Stomach (tissue), 9 donors: ENCODE data around the gene S100A12. TPM values are rescaled to one million over a fixed set of nuclear protein-coding genes. Genes with fewer than 3 reads are reported as not detected.

Experiments used
- DNase-seq, 2 donors: peaks; one replicate each; pipeline versions ENCODE4 v3.0.0 to v3.0.0-alpha.2; 2013 to 2019
- H3K27ac ChIP-seq, 5 donors: fragments of 200-600 bp in 4 of 5; sonication (generic) in 4 of 5; one replicate each; pipeline ENCODE4 v1.5.1; 2013 to 2019; ENCODE audit warnings: mild to moderate bottlenecking in 1 of 5, moderate library complexity in 1 of 5
- H3K27me3 ChIP-seq, 3 donors: fragments of 200-600 bp; sonication (generic); one replicate each; pipeline ENCODE4 v1.5.1; 2017 to 2019; ENCODE audit warnings: mixed run types in 1 of 3
- H3K36me3 ChIP-seq, 4 donors: fragments of 200-600 bp; sonication (generic); 1 replicate in 3 of 4; 2 replicates in 1 of 4; pipeline ENCODE4 v1.5.1; 2016 to 2019
- H3K4me1 ChIP-seq, 4 donors: fragments of 200-600 bp; sonication (generic); one replicate each; pipeline ENCODE4 v1.5.1; 2016 to 2019
- H3K4me3 ChIP-seq, 4 donors: fragments of 200-600 bp; sonication (generic) in 3 of 4; one replicate each; pipeline ENCODE4 v1.5.1; 2016 to 2019; ENCODE audit warnings: mild to moderate bottlenecking in 1 of 4
- H3K9me3 ChIP-seq, 4 donors: fragments of 200-600 bp; sonication (generic); one replicate each; pipeline ENCODE4 v1.5.1; 2016 to 2019
- EP300 ChIP-seq: sonication (generic); formaldehyde crosslinking; IDR thresholded peaks from one replicate; pipeline ENCODE4 v1.6.1; 2017; ENCODE audit warnings: antibody characterized with exemption
- POLR2A ChIP-seq, 4 donors: fragments of 450-650 bp; IDR thresholded peaks; one replicate each; pipeline ENCODE4 v1.6.1; 2016; ENCODE audit warnings: antibody characterized with exemption in 4 of 4, control low read depth in 2 of 4, mild to moderate bottlenecking in 1 of 4, moderate library complexity in 1 of 4
- POLR2AphosphoS5 ChIP-seq, 3 donors: sonication (generic); formaldehyde crosslinking; IDR thresholded peaks; one replicate each; pipeline ENCODE4 v1.6.1; 2016; ENCODE audit warnings: antibody characterized with exemption in 3 of 3
- WGBS, 5 donors: extraction: QIAGEN DNeasy Blood & Tissue Kit in 3 of 5; methylation state at CpG; one replicate each; pipeline versions ENCODE4 v1.1.5 to v1.1.7; 2013 to 2018; 5-methylcytosine and 5-hydroxymethylcytosine counted together
- intact Hi-C: fragments of 100-400 bp; cut with DNase I; formaldehyde crosslinking; loops from one replicate; pipeline ENCODE4 v1.15.1; 2023; ENCODE audit warnings: low total_unique reads
- polyA plus RNA-seq, 3 donors: library from polyadenylated mRNA; stranded (reverse); fragments of 200-250 nt; gene quantifications; one replicate each; pipeline ENCODE4 v1.2.3, GENCODE V29; 2013
- total RNA-seq, 5 donors: library from RNA; depleted of rRNA; stranded (reverse); fragments of >200 nt; gene quantifications; one replicate each; pipeline versions ENCODE4 v1.1.0 to v1.2.3, GENCODE V29; 2014 to 2016
- TF ChIP-seq, protein P1 (sequence below), 7 experiments: fragments of 450-650 bp in 4 of 7; fragments of 200-600 bp in 3 of 7; sonication (generic) in 3 of 7; IDR thresholded peaks; one replicate each; pipeline ENCODE4 v1.5.1; 2016 to 2019; ENCODE audit warnings: antibody characterized with exemption in 7 of 7, control low read depth in 2 of 7, mild to moderate bottlenecking in 1 of 7
- donor health status: healthy with polysubstance abuse.
- donor health status: Bipolar disorder and iron deficiency.
- donor health status: healthy.

Gene S100A12
- total and polyA plus RNA-seq, 8 donors = 8.2 to 58.3 (median 16.3) TPM; not detected in 4

DNA sequence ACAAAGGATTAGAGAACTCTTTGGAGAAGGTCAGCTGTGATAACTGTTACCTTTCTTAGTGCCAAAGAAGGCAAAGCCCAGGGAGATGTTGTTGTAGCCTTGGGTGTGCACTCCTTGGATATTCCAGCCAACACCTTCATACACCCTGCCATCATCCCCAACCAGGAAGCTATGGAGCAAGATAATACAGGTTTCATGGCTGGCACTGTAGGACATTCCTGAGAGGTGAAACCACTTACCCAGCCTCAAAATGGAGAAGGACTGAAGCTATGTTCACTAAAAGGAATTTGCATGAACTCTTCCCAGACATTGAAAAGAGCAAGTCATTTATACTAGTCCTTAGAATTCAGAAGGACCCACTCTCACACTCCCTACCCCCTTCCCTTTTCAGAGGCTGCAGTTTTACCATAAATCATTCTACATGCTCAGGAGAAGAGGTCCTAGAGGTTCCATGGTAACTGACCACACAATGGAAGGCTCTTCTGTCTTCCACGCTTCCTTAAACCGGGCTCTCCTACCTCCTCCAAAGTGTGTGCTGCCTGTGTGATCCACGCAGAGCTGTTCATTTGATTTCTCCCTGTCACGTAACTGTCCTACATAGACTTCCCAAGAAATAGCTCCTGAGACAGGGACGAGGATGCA lies 32.3 kb downstream of the S100A12 start:
- H3K27me3 ChIP-seq = peaks cover 0 to 52% (median 4%) of the 10 kb centered on the region in 3 donors
- H3K9me3 ChIP-seq = no peaks in the 10 kb centered on the region
- H3K36me3 ChIP-seq = no peaks in the 10 kb centered on the region
- H3K27ac ChIP-seq = no peak overlapping the region
- no peak overlapping the region for H3K4me3 ChIP-seq
- DNase-seq = no peak
- WGBS, 5 donors = 40 to 62% (median 45%) methylated on average over 5 of the region's 5 CpGs
- TF ChIP-seq POLR2A (IDR thresholded peaks at IDR 0.05) = no peak
- TF ChIP-seq, protein P1, sequence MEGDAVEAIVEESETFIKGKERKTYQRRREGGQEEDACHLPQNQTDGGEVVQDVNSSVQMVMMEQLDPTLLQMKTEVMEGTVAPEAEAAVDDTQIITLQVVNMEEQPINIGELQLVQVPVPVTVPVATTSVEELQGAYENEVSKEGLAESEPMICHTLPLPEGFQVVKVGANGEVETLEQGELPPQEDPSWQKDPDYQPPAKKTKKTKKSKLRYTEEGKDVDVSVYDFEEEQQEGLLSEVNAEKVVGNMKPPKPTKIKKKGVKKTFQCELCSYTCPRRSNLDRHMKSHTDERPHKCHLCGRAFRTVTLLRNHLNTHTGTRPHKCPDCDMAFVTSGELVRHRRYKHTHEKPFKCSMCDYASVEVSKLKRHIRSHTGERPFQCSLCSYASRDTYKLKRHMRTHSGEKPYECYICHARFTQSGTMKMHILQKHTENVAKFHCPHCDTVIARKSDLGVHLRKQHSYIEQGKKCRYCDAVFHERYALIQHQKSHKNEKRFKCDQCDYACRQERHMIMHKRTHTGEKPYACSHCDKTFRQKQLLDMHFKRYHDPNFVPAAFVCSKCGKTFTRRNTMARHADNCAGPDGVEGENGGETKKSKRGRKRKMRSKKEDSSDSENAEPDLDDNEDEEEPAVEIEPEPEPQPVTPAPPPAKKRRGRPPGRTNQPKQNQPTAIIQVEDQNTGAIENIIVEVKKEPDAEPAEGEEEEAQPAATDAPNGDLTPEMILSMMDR (IDR thresholded peaks at IDR 0.05) = no peak
- TF ChIP-seq POLR2AphosphoS5 (IDR thresholded peaks at IDR 0.05) = no peak
- TF ChIP-seq EP300 = no peak
- peaks cover 0 to 14% (median 0%) of the 10 kb centered on the region in 4 donors for H3K4me1 ChIP-seq
- intact Hi-C loops = no loop called here

DNA sequence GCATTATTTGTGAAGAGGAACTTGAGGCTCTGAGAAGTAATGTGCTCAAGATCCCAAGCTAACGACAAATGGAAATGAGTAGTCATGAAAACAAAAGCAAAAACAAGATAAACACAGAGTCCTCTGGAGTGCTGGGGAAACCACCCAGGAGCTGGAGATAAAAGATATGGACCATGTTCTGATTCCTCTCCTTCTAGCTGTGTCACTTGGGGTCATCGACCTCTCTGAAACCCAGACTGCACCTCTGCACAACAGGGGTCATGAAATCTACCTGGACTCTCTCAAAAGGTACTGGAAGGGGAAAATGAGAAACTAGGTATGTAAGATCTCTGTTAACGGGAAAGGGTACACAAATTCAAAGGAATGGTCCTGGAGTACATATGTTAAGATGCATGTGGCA lies 33.2 kb downstream of the S100A12 start:
- Histone ChIP-seq H3K27ac (no peak overlapping the region), H3K36me3 (no peaks in the 10 kb centered on the region), H3K4me1 (peaks cover 0 to 14% (median 0%) of the 10 kb centered on the region in 4 donors), H3K27me3 (peaks cover 0 to 44% (median 0%) of the 10 kb centered on the region in 3 donors), H3K4me3 (no peak overlapping the region), H3K9me3 (no peaks in the 10 kb centered on the region)
- 60 to 70% (median 64%) methylated on average over 3 of the region's 3 CpGs for WGBS, 5 donors
- no peak for DNase-seq
- TF ChIP-seq POLR2AphosphoS5 (IDR thresholded peaks at IDR 0.05) = no peak
- TF ChIP-seq, protein P1 (IDR thresholded peaks at IDR 0.05) = no peak
- no peak for TF ChIP-seq EP300
- TF ChIP-seq POLR2A (IDR thresholded peaks at IDR 0.05) = no peak
- intact Hi-C loops = no loop called here

DNA sequence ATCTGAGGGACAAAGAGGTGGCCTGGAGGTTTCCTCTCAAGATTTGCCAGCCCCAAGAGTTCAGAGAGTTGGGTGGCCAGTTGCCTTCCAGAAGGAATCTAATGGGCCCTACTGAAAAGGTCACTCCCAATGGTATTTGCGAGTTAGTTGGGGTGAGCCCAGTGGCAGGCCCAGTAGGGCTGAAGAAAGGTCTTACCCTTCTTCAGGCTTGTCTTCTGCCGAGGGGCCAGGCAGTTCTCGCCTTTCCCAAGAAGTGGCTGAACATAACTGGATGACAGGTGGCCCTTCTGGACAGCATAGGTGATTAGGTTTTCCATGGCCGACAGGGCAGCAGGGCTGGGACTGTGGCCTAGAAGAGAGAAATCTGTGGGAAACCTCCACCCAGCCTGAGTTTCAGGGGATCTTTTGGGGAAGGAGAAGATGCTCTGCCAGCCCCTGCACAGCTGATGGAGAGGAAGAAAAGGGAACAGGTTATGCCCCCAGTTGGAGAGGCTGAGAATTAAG lies 33.9 kb downstream of the S100A12 start:
- intact Hi-C loops = no loop called here
- 84 to 95% (median 88%) methylated on average over 4 of the region's 4 CpGs for WGBS, 5 donors
- Histone ChIP-seq H3K27me3 (peaks cover 0 to 37% (median 0%) of the 10 kb centered on the region in 3 donors), H3K9me3 (no peaks in the 10 kb centered on the region), H3K4me1 (peaks cover 0 to 14% (median 0%) of the 10 kb centered on the region in 4 donors), H3K27ac (no peak overlapping the region), H3K36me3 (no peaks in the 10 kb centered on the region), H3K4me3 (no peak overlapping the region)
- TF ChIP-seq POLR2A (IDR thresholded peaks at IDR 0.05) (no peak), EP300 (no peak), POLR2AphosphoS5 (IDR thresholded peaks at IDR 0.05) (no peak)
- TF ChIP-seq, protein P1 (IDR thresholded peaks at IDR 0.05) = no peak
- DNase-seq = no peak

DNA sequence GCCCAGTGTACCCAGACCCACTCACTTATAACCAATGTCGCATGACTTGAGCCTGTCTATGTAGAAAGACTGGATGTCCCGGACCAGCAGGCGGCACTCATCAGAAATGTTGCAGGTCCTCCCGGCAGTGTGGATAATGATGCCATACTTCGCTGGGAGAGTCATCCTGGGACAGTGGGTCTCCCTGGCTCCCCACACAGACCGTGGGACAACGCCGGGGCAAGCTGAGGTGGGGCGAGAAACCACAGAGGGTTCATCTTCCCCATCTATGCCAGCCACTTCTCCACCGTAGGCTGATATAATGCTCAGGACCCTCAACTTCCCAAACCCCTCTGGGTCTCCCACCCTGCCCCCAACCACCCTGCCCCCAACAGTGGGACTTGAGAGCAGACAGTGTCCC lies 35.1 kb downstream of the S100A12 start:
- peaks cover 0 to 12% (median 0%) of the 10 kb centered on the region in 4 donors for H3K4me1 ChIP-seq
- no peak overlapping the region for H3K27ac ChIP-seq
- H3K27me3 ChIP-seq = peaks cover 0 to 26% (median 0%) of the 10 kb centered on the region in 3 donors
- H3K36me3 ChIP-seq = no peaks in the 10 kb centered on the region
- 81 to 96% (median 88%) methylated on average over 10 of the region's 10 CpGs for WGBS, 5 donors
- intact Hi-C loops = no loop called here
- TF ChIP-seq POLR2A (IDR thresholded peaks at IDR 0.05) (no peak), POLR2AphosphoS5 (IDR thresholded peaks at IDR 0.05) (no peak), EP300 (no peak)
- TF ChIP-seq, protein P1 (IDR thresholded peaks at IDR 0.05) = no peak
- no peak for DNase-seq
- H3K4me3 ChIP-seq = no peak overlapping the region
- H3K9me3 ChIP-seq = no peaks in the 10 kb centered on the region
